OCI-M2 (cell line): Measurements from ENCODE around the gene RGS16.

Experiments
- DNase-seq: peaks from one replicate; lab custom pipeline; 2025; ENCODE audit not compliant: unreplicated experiment; lab: John Stamatoyannopoulos, UW

Gene RGS16

GRCh38 chr1:182610606-182611194, 6.5 kb upstream of the RGS16 start:
- no peak for DNase-seq

GRCh38 chr1:182608845-182609610, 4.8 kb upstream of the RGS16 start:
- DNase-seq, result no peak

GRCh38 chr1:182608236-182608635, 4.0 kb upstream of the RGS16 start:
- no peak for DNase-seq

GRCh38 chr1:182607566-182607965, 3.4 kb upstream of the RGS16 start:
- no peak for DNase-seq

GRCh38 chr1:182603646-182604174, 479 bp downstream of the RGS16 start:
- DNase-seq, result no peak

- DNase-seq, result no peak
Measured at GRCh38 chr1:182602935-182603645, 1.1 kb downstream of the RGS16 start.

GRCh38 chr1:182601913-182602312, 2.3 kb downstream of the RGS16 start:
- no peak for DNase-seq

GRCh38 chr1:182601416-182601786, 2.8 kb downstream of the RGS16 start:
- peak; percentile 8 for DNase-seq

- DNase-seq, result no peak
Measured at GRCh38 chr1:182600745-182601415, 3.3 kb downstream of the RGS16 start.

GRCh38 chr1:182600036-182600713, 4.0 kb downstream of the RGS16 start:
- no peak for DNase-seq

GRCh38 chr1:182599339-182599738, 4.8 kb downstream of the RGS16 start:
- no peak for DNase-seq

GRCh38 chr1:182598296-182598695, 5.9 kb downstream of the RGS16 start:
- DNase-seq, result no peak

GRCh38 chr1:182596934-182597333, 7.3 kb downstream of the RGS16 start:
- DNase-seq, result no peak

- DNase-seq, result no peak
Measured at GRCh38 chr1:182595641-182596240, 8.4 kb downstream of the RGS16 start.

GRCh38 chr1:182589931-182590330, 14.3 kb downstream of the RGS16 start:
- DNase-seq, result no peak

GRCh38 chr1:182589520-182589919, 14.7 kb downstream of the RGS16 start:
- no peak for DNase-seq

- no peak for DNase-seq
Measured at GRCh38 chr1:182588500-182589396, 15.4 kb downstream of the RGS16 start, which contains the start of gene RNASEL. Gene RNASEL, minus strand, starts transcription at chr1:182589256. Its CDS starts 2,450 bp downstream, at chr1:182586806.

- DNase-seq, result no peak
Measured at GRCh38 chr1:182587666-182588499, 16.3 kb downstream of the RGS16 start.
